ENCODE data around the gene IGSF23. TPM values are rescaled to one million over a fixed set of nuclear protein-coding genes. Genes with fewer than 3 reads are reported as not detected.

The IGSF23 gene
- total and polyA plus RNA-seq, 2 of the 13 experiments (the other 11 are each of a cell fraction or from before 2014, with no cell fraction given) = 2.3 to 8.8 TPM

GRCh38 chr19:44636439-44637389 is 23.4 kb downstream of the IGSF23 start (continued):
- TF ChIP-seq PAXIP1 (CRISPR knock-in tag; conservative IDR thresholded peaks at IDR 0.05) (peak; percentile 89), SP2 (CRISPR knock-in tag; IDR thresholded peaks at IDR 0.05) (no peak), ZNF256 (CRISPR knock-in tag; conservative IDR thresholded peaks at IDR 0.05) (no peak), ZNF414 (CRISPR knock-in tag; IDR thresholded peaks at IDR 0.05) (0 out of 2 replicates have a peak, but pooled peaks have one; percentile 1), SNAPC4 (CRISPR knock-in tag; IDR thresholded peaks at IDR 0.05) (no peak), PITX1 (CRISPR knock-in tag; IDR thresholded peaks at IDR 0.05) (peak; percentile 33; the same call in 1 of the 2 replicates), GMEB2 (CRISPR knock-in tag; IDR thresholded peaks at IDR 0.05; ENCODE audit: low read depth) (no peak), ZFP1 (CRISPR knock-in tag; IDR thresholded peaks at IDR 0.05) (0 out of 2 replicates have a peak, but pooled peaks have one; percentile 26), KMT2B (CRISPR knock-in tag; IDR thresholded peaks at IDR 0.05) (no peak), ZNF891 (CRISPR knock-in tag; IDR thresholded peaks at IDR 0.05) (no peak), SIN3A (IDR thresholded peaks at IDR 0.05; ENCODE audit: borderline replicate concordance, low read depth, low read length) (no peak), TBP (CRISPR knock-in tag; IDR thresholded peaks at IDR 0.05) (no peak), RCOR2 (CRISPR knock-in tag; IDR thresholded peaks at IDR 0.05) (no peak), ZFP41 (CRISPR knock-in tag; IDR thresholded peaks at IDR 0.05; ENCODE audit: borderline replicate concordance) (no peak), ZNF567 (CRISPR knock-in tag; IDR thresholded peaks at IDR 0.05; ENCODE audit: borderline replicate concordance) (peak; percentile 36; the same call in 1 of the 2 replicates), ZNF570 (CRISPR knock-in tag; IDR thresholded peaks at IDR 0.05; ENCODE audit: borderline replicate concordance) (no peak)
